Stimulated activated CD4-positive, alpha-beta T cell treated with anti-CD3 and anti-CD28 coated beads, Interleukin-12 subunit alpha, Interleukin-12 subunit beta, amount 100 ng/mL, for 48 hours (primary cell): Measurements from ENCODE around the gene PDZD4.
"Not testable (repeated sequence)": the region's sequence is repeated elsewhere in the genome, so short reads cannot be mapped to it uniquely, and the experiment has no call there.

Source experiments
- DNase-seq, 3 donors: peaks; one replicate each; pipeline ENCODE4 v3.0.0-alpha.2; 2020; ENCODE audit warnings: low read depth in 2 of 3, low spot score in 1 of 3

The PDZD4 gene

GRCh38 chrX:153845195-153845594 lies 14.9 kb upstream of the PDZD4 start:
- no peak for DNase-seq

- no peak for DNase-seq
Observed at GRCh38 chrX:153844509-153845082, 14.3 kb upstream of the PDZD4 start.

- no peak for DNase-seq
Observed at GRCh38 chrX:153836921-153837320, 6.6 kb upstream of the PDZD4 start.

GRCh38 chrX:153832728-153833127 lies 2.4 kb upstream of the PDZD4 start:
- no peak for DNase-seq

GRCh38 chrX:153831429-153832150 lies 1.2 kb upstream of the PDZD4 start:
- no peak for DNase-seq

- DNase-seq = no peak
Observed at GRCh38 chrX:153830640-153831428, 490 bp upstream of the PDZD4 start.

GRCh38 chrX:153829549-153829798 lies 870 bp downstream of the PDZD4 start:
- DNase-seq = no peak

GRCh38 chrX:153828723-153829548 lies 1.4 kb downstream of the PDZD4 start:
- DNase-seq = no peak

GRCh38 chrX:153828308-153828707 lies 2.0 kb downstream of the PDZD4 start:
- DNase-seq = no peak

GRCh38 chrX:153827903-153828302 lies 2.4 kb downstream of the PDZD4 start:
- no peak for DNase-seq

- no peak for DNase-seq
Observed at GRCh38 chrX:153827016-153827415, 3.3 kb downstream of the PDZD4 start.

GRCh38 chrX:153825042-153825441 lies 5.3 kb downstream of the PDZD4 start:
- no peak for DNase-seq

- no peak for DNase-seq
Observed at GRCh38 chrX:153824348-153824747, 6.0 kb downstream of the PDZD4 start.

- no peak for DNase-seq
Observed at GRCh38 chrX:153821066-153821465, 9.3 kb downstream of the PDZD4 start.

- no peak for DNase-seq
Observed at GRCh38 chrX:153820601-153821000, 9.7 kb downstream of the PDZD4 start.

- DNase-seq = no peak
Observed at GRCh38 chrX:153819384-153820040, 10.8 kb downstream of the PDZD4 start.

- DNase-seq = peak in 2 of 3 donors; percentile 25 to 43
Observed at GRCh38 chrX:153818571-153819383, 11.6 kb downstream of the PDZD4 start.

- not testable (repeated sequence) for DNase-seq
Observed at GRCh38 chrX:153818064-153818463, 12.3 kb downstream of the PDZD4 start.

- peak in 1 of 3 donors; percentile 16 for DNase-seq
Observed at GRCh38 chrX:153816831-153817690, 13.3 kb downstream of the PDZD4 start.
